Measurements from ENCODE around the gene NTM. TPM values are rescaled to one million over a fixed set of nuclear protein-coding genes. Genes with fewer than 3 reads are reported as not detected.
A peak's percentile ranks its signal among the peaks of the same experiment; 100 is the strongest.

Gene NTM
- total and polyA plus RNA-seq, 10 donors: 0.13 to 1.6 (median 0.67) TPM

DNA sequence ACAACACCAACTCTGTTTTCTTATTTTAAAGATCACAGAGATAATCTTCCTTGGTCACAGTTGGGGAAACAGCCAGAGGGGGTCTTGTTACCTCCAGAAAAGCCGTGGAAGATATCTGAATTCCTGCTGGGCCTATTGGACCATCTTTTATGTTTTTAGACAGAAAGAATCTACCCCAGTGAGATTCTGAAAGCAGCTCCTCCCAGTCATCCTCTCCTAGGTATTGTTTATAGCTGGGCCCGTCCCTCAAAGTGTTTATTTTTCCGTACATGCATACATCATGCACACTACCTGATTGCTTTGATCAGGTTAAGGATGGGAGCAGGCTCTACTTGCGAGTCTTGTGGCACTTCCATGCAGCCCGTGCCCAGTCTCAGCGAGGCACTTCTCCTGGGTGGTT, 742.4 kb downstream of the NTM start:
- intact Hi-C loops (cut with DNase I; ENCODE audit: low total_unique reads): loop anchor here (5.0 kb wide), 1 partner anchor 949 kb away; no protein-coding TSS in a partner anchor
- H3K4me3 ChIP-seq: no peak overlapping the region

DNA sequence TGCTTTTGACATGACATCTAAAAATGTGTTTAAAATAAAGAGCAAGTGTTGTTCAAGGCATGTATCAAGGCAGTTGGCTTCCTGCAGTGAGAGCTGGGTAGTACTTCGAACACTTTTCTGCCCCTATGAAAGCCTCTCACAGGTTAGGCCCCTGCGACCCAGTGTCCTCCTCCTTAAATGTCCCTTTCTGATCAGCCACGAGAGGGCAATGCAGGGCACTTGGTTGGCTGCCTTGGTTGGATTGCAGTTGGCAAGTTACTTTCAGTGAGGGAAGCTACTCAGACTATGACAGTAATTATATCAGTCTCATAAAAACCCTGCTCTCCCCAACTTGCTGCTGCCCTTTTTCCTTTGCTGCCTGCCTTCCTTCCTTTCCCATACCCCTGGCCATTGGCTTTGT, 743.8 kb downstream of the NTM start:
- no peaks in the 10 kb centered on the region for H3K36me3 ChIP-seq
- intact Hi-C loops (cut with DNase I; ENCODE audit: low total_unique reads): loop anchor here (5.0 kb wide), 1 partner anchor 948 kb away; no protein-coding TSS in a partner anchor
- WGBS, 5 donors: 22 to 39% (median 31%) methylated on average over 3 of the region's 3 CpGs
- no peaks in the 10 kb centered on the region for H3K4me1 ChIP-seq
- H3K27ac ChIP-seq: no peak overlapping the region
- no peaks in the 10 kb centered on the region for H3K9me3 ChIP-seq
- no peaks in the 10 kb centered on the region for H3K27me3 ChIP-seq (replicated peaks in 1 of 7)
- no peak for DNase-seq
- no peak overlapping the region for H3K4me3 ChIP-seq
- TF ChIP-seq POLR2A (IDR thresholded peaks at IDR 0.05) (no peak), CTCF (IDR thresholded peaks at IDR 0.05 in 8 of 11, conservative IDR thresholded peaks at IDR 0.05 in 3 of 11) (peak in 7 of 11 experiments; percentile 20 to 45 (median 38))

More for the DNA sequence above, 742.4 kb downstream of the NTM start:
- H3K4me1 ChIP-seq: no peaks in the 10 kb centered on the region
- no peak overlapping the region for H3K27ac ChIP-seq
- DNase-seq: no peak
- 80 to 93% (median 83%) methylated on average over 6 of the region's 6 CpGs for WGBS, 5 donors
- H3K9me3 ChIP-seq: no peaks in the 10 kb centered on the region
- no peak for TF ChIP-seq POLR2A (IDR thresholded peaks at IDR 0.05)
- TF ChIP-seq POLR2AphosphoS5 (IDR thresholded peaks at IDR 0.05): no peak
- TF ChIP-seq CTCF (IDR thresholded peaks at IDR 0.05 in 8 of 11, conservative IDR thresholded peaks at IDR 0.05 in 3 of 11): no peak
- no peaks in the 10 kb centered on the region for H3K36me3 ChIP-seq
- H3K27me3 ChIP-seq (replicated peaks in 1 of 7): no peaks in the 10 kb centered on the region

GRCh38 chr11:132114743-132115142, 744.3 kb downstream of the NTM start:
- Histone ChIP-seq H3K9me3 (no peaks in the 10 kb centered on the region), H3K4me1 (no peaks in the 10 kb centered on the region), H3K36me3 (no peaks in the 10 kb centered on the region), H3K27ac (no peak overlapping the region), H3K4me3 (no peak overlapping the region), H3K27me3 (replicated peaks in 1 of 7) (no peaks in the 10 kb centered on the region)
- 80 to 92% (median 89%) methylated on average over 3 of the region's 3 CpGs for WGBS, 5 donors
- TF ChIP-seq POLR2AphosphoS5 (IDR thresholded peaks at IDR 0.05): no peak
- no peak for DNase-seq
- intact Hi-C loops (cut with DNase I; ENCODE audit: low total_unique reads): loop anchor here (5.0 kb wide), 1 partner anchor 948 kb away; no protein-coding TSS in a partner anchor

DNA sequence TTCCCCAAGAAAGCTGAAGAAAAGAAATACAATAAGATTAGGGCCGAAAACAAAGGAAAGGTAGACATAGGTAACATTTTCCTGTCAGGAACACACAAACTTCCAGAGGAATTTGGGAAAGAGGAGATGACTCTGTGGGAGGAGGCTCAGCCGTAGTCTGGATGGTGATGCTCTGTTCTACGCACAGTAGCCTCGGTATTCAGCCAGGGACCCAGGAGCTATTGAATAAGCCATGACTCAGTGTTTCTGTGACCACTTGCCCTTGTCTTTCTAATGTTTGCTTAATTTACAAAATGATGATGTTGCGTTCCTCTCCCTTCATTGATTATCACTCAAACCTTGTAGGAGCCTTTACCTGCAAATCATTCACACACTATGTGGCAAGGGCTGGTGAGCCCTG, 745.0 kb downstream of the NTM start:
- Histone ChIP-seq H3K9me3 (no peaks in the 10 kb centered on the region), H3K36me3 (no peaks in the 10 kb centered on the region), H3K4me1 (no peaks in the 10 kb centered on the region), H3K27ac (no peak overlapping the region), H3K27me3 (replicated peaks in 1 of 7) (no peaks in the 10 kb centered on the region), H3K4me3 (no peak overlapping the region)
- intact Hi-C loops (cut with DNase I; ENCODE audit: low total_unique reads): no loop called here
- no peak for DNase-seq
- TF ChIP-seq POLR2A (IDR thresholded peaks at IDR 0.05) (no peak), CTCF (IDR thresholded peaks at IDR 0.05 in 8 of 11, conservative IDR thresholded peaks at IDR 0.05 in 3 of 11) (no peak), POLR2AphosphoS5 (IDR thresholded peaks at IDR 0.05) (no peak)
- WGBS, 5 donors: 84 to 94% (median 91%) methylated on average over 5 of the region's 5 CpGs

DNA sequence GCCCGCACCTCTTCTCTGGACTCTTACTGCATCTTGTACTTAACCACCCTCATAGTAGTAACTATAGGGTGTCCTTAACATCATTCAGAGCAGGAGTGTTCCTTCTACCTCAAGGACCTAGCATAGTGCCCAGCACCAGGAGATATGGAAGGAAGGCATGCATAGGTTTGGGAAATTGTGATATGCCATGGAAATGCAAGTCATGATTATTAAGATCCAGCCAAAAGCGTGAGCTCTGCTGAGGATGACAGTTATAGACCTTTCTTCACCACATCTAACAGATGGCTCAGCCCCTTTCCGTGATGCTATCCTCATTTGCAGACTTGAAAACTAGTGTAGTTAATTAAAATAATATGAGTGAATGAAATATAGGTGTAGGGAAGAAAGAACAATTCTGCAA, 746.1 kb downstream of the NTM start:
- Histone ChIP-seq H3K4me3 (no peak overlapping the region), H3K27me3 (replicated peaks in 1 of 7) (no peaks in the 10 kb centered on the region), H3K9me3 (no peaks in the 10 kb centered on the region), H3K27ac (no peak overlapping the region), H3K4me1 (no peaks in the 10 kb centered on the region), H3K36me3 (no peaks in the 10 kb centered on the region)
- 79 to 92% (median 87%) methylated on average over 3 of the region's 3 CpGs for WGBS, 5 donors
- no peak for DNase-seq
- no peak for TF ChIP-seq POLR2A (IDR thresholded peaks at IDR 0.05)
- TF ChIP-seq CTCF (IDR thresholded peaks at IDR 0.05 in 8 of 11, conservative IDR thresholded peaks at IDR 0.05 in 3 of 11): no peak
- no peak for TF ChIP-seq POLR2AphosphoS5 (IDR thresholded peaks at IDR 0.05)
- intact Hi-C loops (cut with DNase I; ENCODE audit: low total_unique reads): no loop called here

Measured in spleen (tissue), 11 donors.